ENCODE results near the gene LRRC28.

- TF ChIP-seq POLR2A (IDR thresholded peaks at IDR 0.05; ENCODE audit: low read depth) (no peak), CTCF (IDR thresholded peaks at IDR 0.05) (no peak)
Measured at GRCh38 chr15:99350408-99350807, 99.1 kb downstream of the LRRC28 start.

All from esophagus muscularis mucosa (tissue), 3 donors.